Measurements from ENCODE around the gene SVEP1.

Gene SVEP1

DNA sequence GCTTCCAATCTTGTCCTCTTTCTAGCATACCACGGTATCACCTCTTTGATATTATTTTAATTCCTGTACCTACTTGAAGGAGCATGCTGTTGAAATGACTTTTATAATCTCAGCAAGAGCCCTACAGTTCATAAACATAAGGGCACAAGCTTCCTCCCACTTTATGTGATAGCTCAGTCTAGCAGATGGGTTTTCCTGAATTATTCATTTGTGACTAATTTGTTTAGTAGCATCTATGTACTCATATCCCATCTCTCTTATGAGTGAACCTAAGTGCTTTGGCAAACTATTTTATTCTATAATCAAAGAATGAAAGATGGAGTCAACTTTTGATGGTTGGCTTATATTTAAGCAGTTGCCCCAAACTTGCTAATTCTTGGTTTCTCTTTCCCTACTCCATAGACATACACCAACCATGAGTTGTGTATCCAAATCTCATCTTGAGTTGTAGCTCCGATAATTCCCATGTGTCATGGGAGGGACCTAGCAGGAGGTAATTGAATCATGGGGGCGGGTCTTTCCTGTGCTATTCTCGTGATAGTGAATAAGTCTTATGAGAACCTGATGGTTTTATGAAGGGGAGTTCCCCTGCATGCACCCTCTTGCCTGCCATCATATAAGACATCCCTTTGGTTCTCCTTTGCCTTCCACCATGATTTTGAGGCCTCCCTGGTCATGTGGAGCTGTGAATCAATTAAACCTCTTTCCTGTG is 259.6 kb downstream of the SVEP1 start:
- no peak for DNase-seq (ENCODE audit: low read depth in 2 of 2)

DNA sequence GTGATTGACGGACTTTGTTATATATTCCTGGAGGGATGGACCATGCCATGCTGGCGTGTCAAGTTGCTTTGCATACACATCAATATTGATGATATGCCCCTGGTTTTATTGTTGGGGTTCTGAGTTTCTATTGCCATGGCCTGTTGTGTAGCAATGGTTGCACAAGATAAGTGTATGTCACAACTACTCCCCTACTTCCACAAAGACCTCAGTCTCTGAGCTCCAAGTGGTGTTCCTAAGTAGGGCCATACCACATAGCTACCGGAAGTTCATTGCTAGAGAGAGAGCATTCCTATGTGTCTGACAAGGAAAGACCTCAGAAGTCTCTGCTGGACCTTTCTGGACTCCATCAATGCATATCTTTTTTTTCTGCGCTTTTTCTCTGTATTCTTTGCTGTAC is 261.6 kb downstream of the SVEP1 start:
- no peak for DNase-seq (ENCODE audit: low read depth in 2 of 2)

DNA sequence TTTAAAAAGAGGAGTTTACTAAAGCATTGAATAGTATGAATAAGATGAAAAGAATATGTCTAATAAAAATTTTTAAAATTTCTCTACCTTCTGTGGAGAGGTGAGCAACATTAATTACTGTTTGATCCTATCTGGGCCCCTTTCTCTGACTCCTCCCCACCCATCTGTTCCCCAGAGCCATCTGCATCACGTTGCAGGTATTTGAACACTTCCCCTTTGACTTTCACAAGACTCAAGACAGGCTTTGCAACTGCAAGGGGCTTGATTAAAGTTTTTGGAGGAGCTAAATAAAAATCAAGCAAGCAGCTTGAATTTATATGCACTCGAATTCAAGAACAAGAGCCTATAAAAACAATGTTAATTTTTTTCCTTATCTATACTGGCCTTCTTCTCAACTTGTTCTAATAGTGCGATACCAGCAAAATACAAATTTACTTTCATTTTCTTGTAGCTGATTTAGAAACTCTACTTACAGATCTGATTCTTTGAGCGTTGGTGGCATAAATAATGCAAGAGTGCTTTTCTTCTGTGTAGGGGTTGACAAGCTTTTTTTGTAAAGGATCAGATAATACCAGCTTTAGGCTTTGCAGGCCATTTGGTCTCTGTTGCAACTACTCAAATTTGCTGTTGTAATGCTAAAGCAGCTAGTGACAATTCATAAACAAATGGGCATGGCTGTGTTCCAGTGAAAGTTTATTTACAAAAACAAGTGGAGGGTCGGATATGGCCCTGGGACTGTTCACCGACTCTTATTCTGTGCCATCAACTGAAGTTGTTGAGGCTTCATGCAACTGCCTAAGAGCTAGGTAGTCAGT is 263.1 kb downstream of the SVEP1 start:
- DNase-seq (ENCODE audit: low read depth in 2 of 2) = no peak
